ENCODE data around the gene BMP6.

Gene BMP6

GRCh38 chr6:7745942-7746341 is 20.0 kb downstream of the BMP6 start:
- Histone ChIP-seq H3K27me3 (ENCODE audit: low read depth, low read length) (peaks cover 11% of the 10 kb centered on the region; the same call in 1 of the 2 replicates), H3K4me1 (ENCODE audit: low read length) (no peaks in the 10 kb centered on the region), H3K79me2 (ENCODE audit: low read length) (no peaks in the 10 kb centered on the region), H3K4me3 (ENCODE audit: low read length) (no peak overlapping the region), H3K27ac (ENCODE audit: low read length) (no peak overlapping the region), H3K4me2 (ENCODE audit: low read length) (no peak overlapping the region), H2AFZ (ENCODE audit: low read depth, low read length) (no peak overlapping the region), H3K9ac (ENCODE audit: low read length) (no peak overlapping the region), H4K20me1 (ENCODE audit: insufficient read depth, low read length) (no peaks in the 10 kb centered on the region), H3K9me3 (ENCODE audit: insufficient read depth, low read length) (no peaks in the 10 kb centered on the region), H3K36me3 (replicated peaks; ENCODE audit: low read depth, low read length) (no peaks in the 10 kb centered on the region)
- no peak for TF ChIP-seq EZH2phosphoT487 (IDR thresholded peaks at IDR 0.05; ENCODE audit: low read depth)

GRCh38 chr6:7747016-7747415 is 21.1 kb downstream of the BMP6 start:
- Histone ChIP-seq H3K36me3 (replicated peaks; ENCODE audit: low read depth, low read length) (no peaks in the 10 kb centered on the region), H3K9ac (ENCODE audit: low read length) (no peak overlapping the region), H3K27ac (ENCODE audit: low read length) (no peak overlapping the region), H3K27me3 (ENCODE audit: low read depth, low read length) (peaks cover 14% of the 10 kb centered on the region; the same call in 1 of the 2 replicates), H3K4me3 (ENCODE audit: low read length) (no peak overlapping the region), H3K79me2 (ENCODE audit: low read length) (no peaks in the 10 kb centered on the region), H3K4me2 (ENCODE audit: low read length) (no peak overlapping the region), H3K4me1 (ENCODE audit: low read length) (no peaks in the 10 kb centered on the region), H3K9me3 (ENCODE audit: insufficient read depth, low read length) (no peaks in the 10 kb centered on the region), H4K20me1 (ENCODE audit: insufficient read depth, low read length) (no peaks in the 10 kb centered on the region), H2AFZ (ENCODE audit: low read depth, low read length) (no peak overlapping the region)
- TF ChIP-seq CTCF (IDR thresholded peaks at IDR 0.05; ENCODE audit: low read depth, low read length) (no peak), EZH2phosphoT487 (IDR thresholded peaks at IDR 0.05; ENCODE audit: low read depth) (no peak)

- no peak overlapping the region for H3K4me2 ChIP-seq (ENCODE audit: low read length)
- no peaks in the 10 kb centered on the region for H3K36me3 ChIP-seq (replicated peaks; ENCODE audit: low read depth, low read length)
- H4K20me1 ChIP-seq (ENCODE audit: insufficient read depth, low read length): no peaks in the 10 kb centered on the region
- no peak overlapping the region for H3K9ac ChIP-seq (ENCODE audit: low read length)
- TF ChIP-seq CTCF (IDR thresholded peaks at IDR 0.05; ENCODE audit: low read depth, low read length) (no peak), EZH2phosphoT487 (IDR thresholded peaks at IDR 0.05; ENCODE audit: low read depth) (no peak)
- peaks cover 15% of the 10 kb centered on the region; the same call in 1 of the 2 replicates for H3K27me3 ChIP-seq (ENCODE audit: low read depth, low read length)
- no peaks in the 10 kb centered on the region for H3K4me1 ChIP-seq (ENCODE audit: low read length)
- no peak overlapping the region for H3K27ac ChIP-seq (ENCODE audit: low read length)
- H3K4me3 ChIP-seq (ENCODE audit: low read length): no peak overlapping the region
- no peak overlapping the region for H2AFZ ChIP-seq (ENCODE audit: low read depth, low read length)
- no peaks in the 10 kb centered on the region for H3K79me2 ChIP-seq (ENCODE audit: low read length)
- H3K9me3 ChIP-seq (ENCODE audit: insufficient read depth, low read length): no peaks in the 10 kb centered on the region
Measured at GRCh38 chr6:7747433-7747832, 21.5 kb downstream of the BMP6 start.

GRCh38 chr6:7747901-7748504 is 22.1 kb downstream of the BMP6 start:
- H3K9ac ChIP-seq (ENCODE audit: low read length): no peak overlapping the region
- H3K4me1 ChIP-seq (ENCODE audit: low read length): no peaks in the 10 kb centered on the region
- no peak overlapping the region for H3K4me2 ChIP-seq (ENCODE audit: low read length)
- no peak overlapping the region for H3K4me3 ChIP-seq (ENCODE audit: low read length)
- H3K36me3 ChIP-seq (replicated peaks; ENCODE audit: low read depth, low read length): no peaks in the 10 kb centered on the region
- H2AFZ ChIP-seq (ENCODE audit: low read depth, low read length): no peak overlapping the region
- H3K9me3 ChIP-seq (ENCODE audit: insufficient read depth, low read length): no peaks in the 10 kb centered on the region
- H3K27ac ChIP-seq (ENCODE audit: low read length): no peak overlapping the region
- peaks cover 14% of the 10 kb centered on the region; the same call in 1 of the 2 replicates for H3K27me3 ChIP-seq (ENCODE audit: low read depth, low read length)
- TF ChIP-seq CTCF (IDR thresholded peaks at IDR 0.05; ENCODE audit: low read depth, low read length): no peak
- TF ChIP-seq EZH2phosphoT487 (IDR thresholded peaks at IDR 0.05; ENCODE audit: low read depth): no peak
- no peaks in the 10 kb centered on the region for H3K79me2 ChIP-seq (ENCODE audit: low read length)
- H4K20me1 ChIP-seq (ENCODE audit: insufficient read depth, low read length): no peaks in the 10 kb centered on the region

All from OCI-LY3 (cell line).